ENCODE data around the gene PCYT2.
A peak's percentile ranks its signal among the peaks of the same experiment; 100 is the strongest.

PCYT2 gene

GRCh38 chr17:81866440-81867169 lies 44.6 kb downstream of the PCYT2 start:
- TF ChIP-seq CTCF (conservative IDR thresholded peaks at IDR 0.05; ENCODE audit: low read length) = no peak
- H3K4me3 ChIP-seq (ENCODE audit: low read length) = no peak overlapping the region
- no peak for DNase-seq (ENCODE audit: low read depth)

GRCh38 chr17:81865733-81866439 lies 45.3 kb downstream of the PCYT2 start:
- H3K4me3 ChIP-seq (ENCODE audit: low read length) = no peak overlapping the region
- DNase-seq (ENCODE audit: low read depth) = peak; percentile 20
- no peak for TF ChIP-seq CTCF (conservative IDR thresholded peaks at IDR 0.05; ENCODE audit: low read length)

- DNase-seq (ENCODE audit: low read depth) = no peak
- H3K4me3 ChIP-seq (ENCODE audit: low read length) = no peak overlapping the region
- no peak for TF ChIP-seq CTCF (conservative IDR thresholded peaks at IDR 0.05; ENCODE audit: low read length)
These were observed 45.9 kb downstream of the PCYT2 start for GRCh38 chr17:81865358-81865732.

- DNase-seq (ENCODE audit: low read depth) = no peak
- TF ChIP-seq CTCF (conservative IDR thresholded peaks at IDR 0.05; ENCODE audit: low read length) = no peak
- H3K4me3 ChIP-seq (ENCODE audit: low read length) = no peak overlapping the region
These were observed 47.1 kb downstream of the PCYT2 start for GRCh38 chr17:81863833-81864768.

- H3K4me3 ChIP-seq (ENCODE audit: low read length) = no peak overlapping the region
- DNase-seq (ENCODE audit: low read depth) = peak; percentile 53
- TF ChIP-seq CTCF (conservative IDR thresholded peaks at IDR 0.05; ENCODE audit: low read length) = no peak
These were observed 48.0 kb downstream of the PCYT2 start for GRCh38 chr17:81863123-81863675.

- H3K4me3 ChIP-seq (ENCODE audit: low read length) = peak overlapping the region; percentile 86
- DNase-seq (ENCODE audit: low read depth) = peak; percentile 100
- TF ChIP-seq CTCF (conservative IDR thresholded peaks at IDR 0.05; ENCODE audit: low read length) = no peak
These were observed 50.2 kb downstream of the PCYT2 start for GRCh38 chr17:81860756-81861568.
